GM18499 (cell line): ENCODE measurements around the gene KANSL3.

ENCODE experiments used
- ATAC-seq: cut with Tn5 transposase; IDR thresholded peaks from one replicate; pipeline ENCODE4 v1.9.1; 2021; ENCODE audit warnings: moderate number of reproducible peaks; ENCODE audit not compliant: insufficient read depth, unreplicated experiment

KANSL3 gene

DNA sequence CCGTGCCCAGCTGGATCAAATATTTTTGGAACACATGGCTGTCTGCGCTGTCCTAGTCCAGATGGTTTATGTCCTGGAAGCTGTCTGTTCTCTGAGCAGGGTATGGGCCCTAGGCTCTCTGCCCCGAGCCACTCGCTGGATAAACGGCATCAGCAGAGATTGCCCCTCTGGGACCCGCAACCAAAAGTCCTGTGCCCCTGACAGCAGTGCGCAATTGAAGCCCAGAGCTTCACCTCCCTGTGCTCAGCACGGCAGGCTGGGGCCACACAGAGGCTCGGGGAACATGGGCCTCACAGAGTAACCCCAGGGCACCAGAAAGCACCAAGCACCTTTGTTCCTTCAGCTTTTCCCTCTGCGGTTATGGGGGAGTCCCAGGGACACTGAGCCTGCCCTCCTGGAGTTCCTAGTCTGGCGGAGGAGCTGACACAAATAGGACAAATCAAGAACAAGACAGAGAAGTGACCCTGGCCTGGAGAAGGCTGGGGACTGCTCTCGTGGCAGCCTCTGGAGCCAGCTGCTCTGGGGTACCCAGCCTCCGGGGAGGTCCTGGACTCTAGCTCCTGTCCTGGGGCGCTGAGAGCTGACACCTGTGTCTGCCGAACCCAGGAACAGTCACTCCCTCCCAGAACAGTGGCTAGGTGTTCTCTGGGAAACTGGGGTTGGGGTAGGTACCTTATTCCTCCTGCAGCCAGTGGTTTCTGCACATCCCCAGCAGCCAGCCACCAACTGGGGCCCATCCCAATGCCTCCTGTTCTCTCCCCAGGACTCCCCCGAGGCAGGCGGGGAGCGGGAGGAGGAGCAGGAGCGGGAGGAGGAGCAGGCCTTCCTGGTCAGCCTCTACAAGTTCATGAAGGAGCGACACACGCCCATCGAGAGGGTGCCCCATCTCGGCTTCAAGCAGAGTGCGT, 89.3 kb downstream of the KANSL3 start:
- no peak for ATAC-seq

DNA sequence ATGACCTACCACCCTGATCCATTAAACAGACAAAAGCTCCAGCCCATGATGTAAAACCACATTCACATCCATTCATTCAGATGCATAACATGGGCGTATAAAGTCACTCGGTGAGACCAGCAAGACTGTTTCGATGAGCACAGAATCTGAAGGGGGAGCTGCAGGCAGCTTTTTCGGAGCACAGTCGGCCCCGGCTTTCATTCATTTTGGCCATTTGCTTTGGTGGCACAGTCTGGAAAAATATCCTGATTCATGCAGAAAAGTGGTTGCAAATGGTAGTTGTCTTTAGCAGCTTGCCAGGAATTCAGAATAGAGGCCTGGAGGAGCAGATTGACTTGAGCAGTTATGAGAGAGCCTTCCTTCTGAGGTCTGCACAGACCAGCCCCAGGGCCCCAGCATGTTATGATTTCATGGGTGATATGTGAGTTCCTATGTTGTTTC, 90.4 kb downstream of the KANSL3 start:
- ATAC-seq, result no peak

- ATAC-seq, result no peak
Observed at GRCh38 chr2:96547203-96547641, 90.9 kb downstream of the KANSL3 start.

- no peak for ATAC-seq
Observed at GRCh38 chr2:96546797-96547196, 91.3 kb downstream of the KANSL3 start.

GRCh38 chr2:96546321-96546720, 91.8 kb downstream of the KANSL3 start:
- no peak for ATAC-seq
